GM15510 (cell line): Measurements from ENCODE around the gene GH1.

Experiments
- POLR2A ChIP-seq: IDR thresholded peaks from 3 replicates; pipeline ENCODE4 v1.6.1; 2011; ENCODE audit warnings: borderline replicate concordance; ENCODE audit not compliant: insufficient read length; ENCODE audit errors: extremely low read depth

The GH1 gene

GRCh38 chr17:63947711-63948330, 29.2 kb upstream of the GH1 start:
- TF ChIP-seq POLR2A: no peak

- no peak for TF ChIP-seq POLR2A
These were observed 28.1 kb upstream of the GH1 start for GRCh38 chr17:63946440-63947363.

GRCh38 chr17:63945784-63946439, 27.3 kb upstream of the GH1 start:
- no peak for TF ChIP-seq POLR2A

GRCh38 chr17:63944736-63945499, 26.3 kb upstream of the GH1 start:
- TF ChIP-seq POLR2A: no peak

DNA sequence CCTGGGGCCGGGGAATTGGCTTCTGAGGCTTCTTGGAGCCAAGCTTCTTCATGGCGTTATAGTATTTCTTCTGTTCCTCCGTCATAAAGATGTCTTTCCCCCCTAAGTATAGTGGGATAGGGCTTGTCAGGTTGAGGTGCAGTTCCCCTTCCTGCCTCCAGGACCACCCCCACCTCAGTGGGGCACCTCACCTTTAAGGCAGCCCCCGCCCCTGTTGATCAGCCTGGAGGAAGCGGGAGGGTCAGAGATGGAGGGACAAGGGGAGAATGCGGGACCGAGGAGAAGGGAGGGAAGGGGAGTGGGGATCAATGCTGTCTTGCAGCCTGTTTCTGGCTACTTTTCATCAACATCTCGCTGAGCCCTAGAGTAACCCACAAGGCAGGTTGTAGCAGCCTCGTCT, 25.1 kb upstream of the GH1 start:
- no peak for TF ChIP-seq POLR2A

- no peak for TF ChIP-seq POLR2A
These were observed 23.8 kb upstream of the GH1 start for GRCh38 chr17:63942309-63942985.

GRCh38 chr17:63941751-63942150, 23.1 kb upstream of the GH1 start:
- TF ChIP-seq POLR2A: no peak

DNA sequence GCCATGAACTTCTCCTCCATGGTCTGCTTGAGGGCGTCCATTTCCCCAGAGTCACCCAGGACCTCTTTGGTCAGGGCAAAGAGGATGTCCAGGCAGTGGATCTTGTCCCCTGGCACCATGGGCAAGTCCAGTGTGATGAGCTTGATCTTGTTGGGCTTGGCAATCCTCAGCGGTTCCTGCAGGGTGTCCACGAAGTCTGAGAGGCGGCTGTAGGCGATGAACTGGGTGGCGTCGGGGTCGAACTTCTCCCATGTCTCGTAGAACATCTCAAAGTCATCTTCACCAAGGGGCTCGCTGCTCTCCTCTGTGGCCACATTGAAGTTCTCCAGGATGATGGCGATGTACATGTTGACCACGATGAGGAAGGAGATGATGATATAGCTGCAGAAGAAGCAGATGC, 22.5 kb upstream of the GH1 start:
- TF ChIP-seq POLR2A: no peak

DNA sequence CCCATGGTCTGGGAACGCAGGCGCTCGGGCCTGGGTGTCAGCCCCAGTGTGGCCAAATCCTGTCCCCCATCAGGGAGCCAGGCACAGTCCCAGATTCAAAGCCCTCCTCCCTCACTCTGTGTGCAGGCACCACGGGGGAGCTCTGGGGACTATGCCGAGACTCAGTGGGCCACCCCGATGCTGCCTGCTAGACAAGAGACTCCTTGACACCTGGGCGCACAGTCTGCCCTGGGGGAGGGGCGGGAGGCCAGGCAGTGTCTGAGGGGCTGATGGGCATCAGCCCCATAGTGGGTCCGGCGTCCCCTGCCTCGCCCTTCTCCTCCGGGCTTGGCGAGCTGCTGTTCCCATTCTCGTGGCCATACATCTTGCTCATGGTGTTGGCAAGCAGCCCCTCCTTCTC, 21.9 kb upstream of the GH1 start:
- no peak for TF ChIP-seq POLR2A

GRCh38 chr17:63939884-63940283, 21.2 kb upstream of the GH1 start:
- no peak for TF ChIP-seq POLR2A

GRCh38 chr17:63939401-63939800, 20.8 kb upstream of the GH1 start:
- no peak for TF ChIP-seq POLR2A

DNA sequence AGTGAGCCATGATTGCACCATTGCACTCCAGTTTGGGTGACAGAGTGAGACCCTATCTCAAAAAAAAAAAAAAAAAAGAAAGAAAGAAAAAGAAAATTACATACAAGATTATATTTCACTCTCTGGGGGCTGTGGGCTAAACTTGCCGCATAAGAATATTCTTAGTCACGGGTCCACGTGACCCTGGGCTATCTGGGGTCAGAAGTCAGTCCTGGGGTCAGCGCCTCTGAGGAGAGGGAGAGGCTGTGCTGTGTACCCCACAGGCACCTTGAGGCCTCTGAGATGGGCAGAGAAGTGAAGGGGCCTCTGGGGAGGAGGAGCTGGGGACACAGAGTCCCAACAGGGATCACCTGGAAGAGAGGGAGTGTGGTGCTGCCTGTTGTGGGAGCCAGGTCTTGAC, 19.3 kb upstream of the GH1 start:
- no peak for TF ChIP-seq POLR2A

DNA sequence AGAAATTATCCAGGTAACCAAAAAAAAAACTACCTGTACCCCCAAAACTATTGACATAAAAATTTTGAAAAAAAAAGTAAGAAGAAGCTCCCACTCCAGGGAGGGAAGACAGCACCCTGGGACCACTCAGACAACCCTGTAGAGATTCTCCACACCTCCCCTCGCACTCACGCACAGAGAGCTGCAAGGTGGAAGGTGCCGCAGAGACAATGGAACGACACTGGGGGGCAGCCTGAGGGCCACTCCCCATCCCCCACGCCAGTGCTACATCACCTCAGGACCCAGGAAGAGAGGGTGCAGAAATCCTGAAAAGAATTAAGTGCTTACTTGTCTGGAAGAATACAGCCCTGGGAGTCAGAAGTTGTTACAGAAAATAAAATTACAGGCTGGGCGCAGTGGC, 18.7 kb upstream of the GH1 start:
- TF ChIP-seq POLR2A: no peak
